HFFc6 (cell line): Measurements from ENCODE around the gene PCDH9. TPM values are rescaled to one million over a fixed set of nuclear protein-coding genes. Genes with fewer than 3 reads are reported as not detected.

Source experiments
- DNase-seq: peaks from one replicate; pipeline ENCODE4 v3.0.0-alpha.2; 2018
- H3K27ac Mint-ChIP-seq: 2 replicates; pipeline ENCODE4 v1.8.0; 2020; ENCODE audit warnings: mild to moderate bottlenecking, mixed read lengths
- H3K27me3 Mint-ChIP-seq: 2 replicates; pipeline ENCODE4 v1.8.0; 2021; ENCODE audit warnings: mild to moderate bottlenecking, moderate library complexity, mixed read lengths; ENCODE audit not compliant: insufficient read depth
- H3K36me3 Mint-ChIP-seq: 2 replicates; pipeline ENCODE4 v1.8.0; 2021; ENCODE audit warnings: low read depth, mixed read lengths
- H3K4me1 Mint-ChIP-seq: 2 replicates; pipeline ENCODE4 v1.8.0; 2020; ENCODE audit warnings: low read depth, mixed read lengths
- H3K4me3 Mint-ChIP-seq: 2 replicates; pipeline ENCODE4 v1.8.0; 2020; ENCODE audit warnings: mild to moderate bottlenecking, moderate library complexity, mixed read lengths
- H3K9me3 Mint-ChIP-seq: 2 replicates; pipeline ENCODE4 v1.8.0; 2020; ENCODE audit warnings: mild to moderate bottlenecking, mixed read lengths
- total RNA-seq, 6 experiments: library from RNA; stranded (reverse); fragmentation: NEBNext Ultra II Directional; extraction: Animal tissue kit (Norgen Biotek cat#: 25700); gene quantifications; 2 replicates in 1 of 6; 3 replicates in 5 of 6; pipeline ENCODE4 v1.2.3, GENCODE V29; 2021
- TF ChIP-seq, protein P1 (sequence below): fragments of 200-600 bp; sonication (generic); IDR thresholded peaks from 2 replicates; pipeline ENCODE4 v1.5.0; 2021; ENCODE audit warnings: antibody characterized with exemption, mild to moderate bottlenecking

PCDH9 gene
- total RNA-seq, 6 experiments from 2014 or later = 2.0 to 6.7 (median 2.6) TPM

DNA sequence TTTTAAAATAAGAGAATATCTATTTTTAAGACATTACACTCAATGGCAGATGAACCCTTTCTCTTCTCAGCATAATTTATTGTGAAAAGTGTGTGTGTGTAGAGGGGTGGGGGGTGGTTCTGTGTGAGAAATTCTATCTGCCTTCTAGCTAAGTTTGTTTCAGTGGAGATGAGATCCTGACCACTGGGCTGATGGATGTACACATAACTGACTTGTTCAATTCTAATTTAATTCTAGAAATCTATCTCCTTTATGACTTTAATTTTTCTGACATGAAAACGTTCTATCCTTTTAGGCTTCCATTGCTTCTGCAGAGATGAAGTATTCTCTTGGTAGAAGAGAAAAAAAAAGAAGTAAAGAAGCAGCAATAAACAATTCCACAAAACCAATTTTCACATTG, 891.6 kb downstream of the PCDH9 start:
- Mint-ChIP-seq H3K9me3 (no peaks in the 10 kb centered on the region), H3K27ac (no peak overlapping the region), H3K4me1 (peaks cover 8% of the 10 kb centered on the region; the same call in 1 of the 2 replicates), H3K36me3 (no peaks in the 10 kb centered on the region; the same call in 1 of the 2 replicates), H3K4me3 (no peak overlapping the region), H3K27me3 (no peaks in the 10 kb centered on the region; the same call in 1 of the 2 replicates)
- no peak for DNase-seq
- TF ChIP-seq, protein P1, sequence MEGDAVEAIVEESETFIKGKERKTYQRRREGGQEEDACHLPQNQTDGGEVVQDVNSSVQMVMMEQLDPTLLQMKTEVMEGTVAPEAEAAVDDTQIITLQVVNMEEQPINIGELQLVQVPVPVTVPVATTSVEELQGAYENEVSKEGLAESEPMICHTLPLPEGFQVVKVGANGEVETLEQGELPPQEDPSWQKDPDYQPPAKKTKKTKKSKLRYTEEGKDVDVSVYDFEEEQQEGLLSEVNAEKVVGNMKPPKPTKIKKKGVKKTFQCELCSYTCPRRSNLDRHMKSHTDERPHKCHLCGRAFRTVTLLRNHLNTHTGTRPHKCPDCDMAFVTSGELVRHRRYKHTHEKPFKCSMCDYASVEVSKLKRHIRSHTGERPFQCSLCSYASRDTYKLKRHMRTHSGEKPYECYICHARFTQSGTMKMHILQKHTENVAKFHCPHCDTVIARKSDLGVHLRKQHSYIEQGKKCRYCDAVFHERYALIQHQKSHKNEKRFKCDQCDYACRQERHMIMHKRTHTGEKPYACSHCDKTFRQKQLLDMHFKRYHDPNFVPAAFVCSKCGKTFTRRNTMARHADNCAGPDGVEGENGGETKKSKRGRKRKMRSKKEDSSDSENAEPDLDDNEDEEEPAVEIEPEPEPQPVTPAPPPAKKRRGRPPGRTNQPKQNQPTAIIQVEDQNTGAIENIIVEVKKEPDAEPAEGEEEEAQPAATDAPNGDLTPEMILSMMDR = no peak

DNA sequence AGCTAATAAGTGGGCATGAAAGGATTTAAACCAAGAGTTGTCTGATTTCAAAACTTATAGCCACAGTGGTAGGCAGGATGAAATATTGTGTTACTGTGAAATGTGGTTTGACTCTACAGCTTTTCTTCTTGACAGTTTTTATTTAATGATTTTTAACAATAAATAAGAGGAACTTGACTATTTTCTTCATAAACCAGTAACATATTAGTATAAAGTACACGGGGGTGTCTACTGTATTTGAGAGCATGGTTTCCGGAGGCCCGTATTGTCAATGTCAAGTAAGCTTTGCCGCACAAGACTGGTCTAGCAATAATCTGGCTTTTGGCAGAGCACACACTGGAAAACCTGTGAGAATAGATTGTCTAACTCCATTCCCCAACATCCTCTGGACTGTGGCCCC, 894.5 kb downstream of the PCDH9 start:
- H3K4me1 Mint-ChIP-seq = no peaks in the 10 kb centered on the region
- TF ChIP-seq, protein P1 = no peak
- no peak for DNase-seq
- no peak overlapping the region for H3K27ac Mint-ChIP-seq
- H3K9me3 Mint-ChIP-seq = no peaks in the 10 kb centered on the region
- H3K36me3 Mint-ChIP-seq = no peaks in the 10 kb centered on the region
- no peaks in the 10 kb centered on the region; the same call in 1 of the 2 replicates for H3K27me3 Mint-ChIP-seq
- H3K4me3 Mint-ChIP-seq = no peak overlapping the region

DNA sequence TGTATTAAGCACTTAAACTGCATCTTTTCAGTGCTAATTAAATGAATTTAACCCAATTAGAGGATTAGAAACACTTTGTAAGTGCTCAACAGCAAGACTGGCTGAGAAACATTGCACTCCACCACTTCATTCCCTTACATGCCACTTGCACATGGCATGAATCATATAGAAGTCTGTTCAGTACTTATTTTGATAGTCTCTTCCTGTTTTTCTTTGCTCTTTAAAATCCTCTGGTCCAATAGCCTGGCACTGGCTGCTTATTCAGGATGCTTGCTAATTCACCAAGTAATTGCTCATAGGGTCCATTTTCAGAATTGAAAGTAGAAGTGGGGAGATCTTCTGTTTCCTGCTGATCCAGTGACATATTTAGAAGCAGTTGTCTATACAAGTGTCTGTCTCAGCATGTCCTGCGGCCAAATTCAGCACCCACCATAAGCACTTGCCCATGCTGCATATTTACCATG, 900.1 kb downstream of the PCDH9 start:
- TF ChIP-seq, protein P1 = no peak
- H3K27ac Mint-ChIP-seq = no peak overlapping the region
- H3K9me3 Mint-ChIP-seq = no peaks in the 10 kb centered on the region
- peak overlapping the region; percentile 8; the same call in 1 of the 2 replicates for H3K4me3 Mint-ChIP-seq
- peak; percentile 14 for DNase-seq
- H3K36me3 Mint-ChIP-seq = no peaks in the 10 kb centered on the region
- H3K4me1 Mint-ChIP-seq = peaks cover 8% of the 10 kb centered on the region; the same call in 1 of the 2 replicates
- H3K27me3 Mint-ChIP-seq = no peaks in the 10 kb centered on the region; the same call in 1 of the 2 replicates

DNA sequence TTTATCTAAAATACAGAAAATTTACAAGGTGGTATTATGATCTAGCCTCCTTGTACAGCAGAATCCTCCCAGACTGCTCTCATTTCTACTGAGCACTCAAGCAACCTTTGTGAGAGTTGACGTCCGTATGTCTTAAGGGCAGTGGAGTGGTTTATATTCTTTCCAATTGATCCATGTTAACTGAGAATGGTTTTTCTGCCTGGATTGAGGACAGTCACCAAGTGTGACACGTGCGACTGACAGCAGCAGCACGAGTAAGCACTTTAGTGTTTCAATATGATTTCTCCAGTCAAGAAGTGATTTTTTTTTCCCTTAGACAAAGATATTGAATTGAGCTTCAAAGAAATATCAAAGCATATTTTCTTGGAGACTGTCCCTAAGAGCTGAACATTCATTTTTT, 901.7 kb downstream of the PCDH9 start:
- Mint-ChIP-seq H3K9me3 (no peaks in the 10 kb centered on the region), H3K4me1 (peaks cover 8% of the 10 kb centered on the region; the same call in 1 of the 2 replicates), H3K4me3 (no peak overlapping the region), H3K27me3 (no peaks in the 10 kb centered on the region), H3K27ac (no peak overlapping the region), H3K36me3 (no peaks in the 10 kb centered on the region)
- DNase-seq = no peak
- TF ChIP-seq, protein P1 = no peak

DNA sequence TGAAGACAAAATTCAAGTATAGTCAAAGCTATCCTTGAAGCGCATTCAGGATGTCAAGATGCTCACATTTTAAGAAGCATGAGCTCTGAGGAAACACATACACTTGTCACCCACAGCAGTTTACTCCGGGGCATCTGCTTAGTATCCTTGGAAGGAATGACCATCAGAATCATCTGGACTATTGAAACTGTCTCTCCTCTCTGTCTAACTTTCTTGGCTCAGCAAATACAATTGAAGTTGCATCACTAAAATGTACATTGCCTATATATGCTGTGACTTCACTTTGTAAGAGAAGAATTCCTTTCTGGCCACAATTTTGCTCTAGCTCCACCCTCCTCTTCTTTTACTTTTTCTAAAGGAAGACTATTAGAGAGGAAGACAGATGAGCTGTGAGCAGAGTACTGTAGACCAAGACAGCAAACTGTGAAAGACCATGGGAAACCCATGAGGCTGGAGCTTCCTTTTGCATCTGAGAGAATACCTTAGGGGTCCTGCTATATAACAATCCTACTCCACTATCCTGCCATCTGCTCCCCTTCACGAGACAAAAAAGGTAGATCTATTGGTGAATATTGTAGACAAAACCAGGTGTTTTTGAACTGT, 906.3 kb downstream of the PCDH9 start:
- no peak for DNase-seq
- Mint-ChIP-seq H3K4me3 (no peak overlapping the region), H3K27ac (no peak overlapping the region), H3K36me3 (no peaks in the 10 kb centered on the region), H3K4me1 (no peaks in the 10 kb centered on the region; the same call in 1 of the 2 replicates), H3K27me3 (no peaks in the 10 kb centered on the region; the same call in 1 of the 2 replicates), H3K9me3 (no peaks in the 10 kb centered on the region; the same call in 1 of the 2 replicates)
- TF ChIP-seq, protein P1 = no peak
